SK-N-DZ (cell line): ENCODE measurements around the gene TMEM81.

Source experiments
- DNase-seq: peaks from one replicate; pipeline ENCODE4 v3.0.0-alpha.2; 2015; ENCODE audit warnings: low spot score

TMEM81 gene

GRCh38 chr1:205061227-205061626 is 23.0 kb downstream of the TMEM81 start:
- no peak for DNase-seq

DNA sequence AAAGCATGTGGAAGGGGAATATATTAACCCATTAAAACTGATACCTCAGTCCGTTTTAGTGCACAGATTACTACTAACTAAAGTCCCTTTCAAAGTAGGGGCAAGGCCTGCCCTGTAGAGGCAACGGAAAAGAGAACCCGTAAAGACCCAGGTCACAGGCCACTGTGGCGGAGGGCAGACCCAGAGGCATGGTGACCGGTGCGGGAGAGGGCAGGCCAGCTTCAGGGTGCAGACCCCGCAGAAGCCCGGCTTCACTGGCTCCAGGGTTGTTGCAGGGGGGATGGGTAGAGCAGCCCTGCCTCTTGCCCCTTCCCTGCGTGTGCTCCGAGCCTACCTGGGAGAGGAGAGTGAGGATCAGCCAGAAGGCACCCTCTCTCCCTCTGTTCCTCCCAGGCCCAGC is 23.5 kb downstream of the TMEM81 start:
- no peak for DNase-seq

- no peak for DNase-seq
These were observed 24.6 kb downstream of the TMEM81 start for GRCh38 chr1:205059660-205060059.

DNA sequence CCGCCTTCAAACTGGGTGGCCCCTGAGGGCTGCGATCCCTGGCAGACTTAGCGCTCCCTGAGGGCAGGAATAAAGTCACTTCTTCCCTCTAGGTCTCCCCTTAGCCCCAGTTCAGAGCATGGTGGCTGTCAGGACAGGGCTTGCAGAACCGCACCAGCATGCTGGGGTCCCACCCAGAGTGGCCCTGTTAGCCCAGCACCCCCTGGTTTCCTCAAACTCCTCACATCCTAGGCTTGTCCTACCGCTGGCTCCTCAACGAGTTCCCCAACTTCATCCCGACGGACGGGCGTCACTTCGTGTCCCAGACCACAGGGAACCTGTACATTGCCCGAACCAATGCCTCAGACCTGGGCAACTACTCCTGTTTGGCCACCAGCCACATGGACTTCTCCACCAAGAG is 25.4 kb downstream of the TMEM81 start:
- no peak for DNase-seq

DNA sequence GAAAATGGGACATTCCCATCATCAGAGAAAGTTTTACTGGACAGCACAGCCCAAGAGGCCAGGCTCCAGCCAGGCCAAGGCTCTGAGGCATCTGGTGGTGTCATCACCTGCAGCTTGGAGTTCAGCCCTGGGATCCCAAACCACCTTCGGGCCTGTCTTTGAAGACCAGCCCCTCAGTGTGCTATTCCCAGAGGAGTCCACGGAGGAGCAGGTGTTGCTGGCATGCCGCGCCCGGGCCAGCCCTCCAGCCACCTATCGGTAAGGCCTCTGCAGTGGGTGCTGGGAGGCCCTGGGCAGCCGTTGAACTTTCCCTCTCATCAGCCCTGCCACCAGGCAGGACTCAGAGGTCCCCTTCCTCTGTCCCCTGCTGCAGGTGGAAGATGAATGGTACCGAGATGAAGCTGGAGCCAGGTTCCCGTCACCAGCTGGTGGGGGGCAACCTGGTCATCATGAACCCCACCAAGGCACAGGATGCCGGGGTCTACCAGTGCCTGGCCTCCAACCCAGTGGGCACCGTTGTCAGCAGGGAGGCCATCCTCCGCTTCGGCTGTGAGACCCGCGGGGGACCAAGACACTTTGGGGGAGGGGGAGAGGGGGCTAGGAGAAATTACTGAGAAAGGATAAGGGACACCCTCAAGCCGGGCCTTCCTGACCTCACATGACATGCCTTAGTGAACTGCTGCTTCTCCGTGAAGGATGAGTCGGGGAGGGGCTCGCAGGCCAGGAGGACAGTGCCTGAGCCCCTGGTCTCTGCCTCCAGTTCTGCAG is 26.3 kb downstream of the TMEM81 start:
- DNase-seq, result no peak

- no peak for DNase-seq
These were observed 27.2 kb downstream of the TMEM81 start for GRCh38 chr1:205056956-205057568.

DNA sequence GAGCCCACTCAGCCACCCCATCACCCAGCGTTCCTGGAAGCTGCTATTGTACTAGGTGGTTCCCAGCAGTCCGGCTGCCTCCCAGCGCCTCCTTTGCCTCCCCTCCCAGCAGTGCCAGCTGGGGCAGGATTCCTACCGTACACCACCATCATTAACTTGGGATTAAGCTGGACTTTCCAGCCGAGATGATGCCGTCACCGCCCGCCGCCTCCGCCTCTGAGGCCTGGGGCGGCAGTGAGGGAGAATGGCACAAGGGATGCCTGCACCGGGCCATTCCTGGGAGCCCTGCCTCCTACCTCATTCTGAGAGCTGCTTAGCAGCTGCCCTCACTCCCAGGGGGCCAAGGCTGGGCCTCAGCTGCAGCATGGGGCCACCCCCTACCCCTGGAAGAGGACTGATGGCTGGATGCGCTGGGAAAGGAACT is 28.1 kb downstream of the TMEM81 start:
- DNase-seq, result no peak

DNA sequence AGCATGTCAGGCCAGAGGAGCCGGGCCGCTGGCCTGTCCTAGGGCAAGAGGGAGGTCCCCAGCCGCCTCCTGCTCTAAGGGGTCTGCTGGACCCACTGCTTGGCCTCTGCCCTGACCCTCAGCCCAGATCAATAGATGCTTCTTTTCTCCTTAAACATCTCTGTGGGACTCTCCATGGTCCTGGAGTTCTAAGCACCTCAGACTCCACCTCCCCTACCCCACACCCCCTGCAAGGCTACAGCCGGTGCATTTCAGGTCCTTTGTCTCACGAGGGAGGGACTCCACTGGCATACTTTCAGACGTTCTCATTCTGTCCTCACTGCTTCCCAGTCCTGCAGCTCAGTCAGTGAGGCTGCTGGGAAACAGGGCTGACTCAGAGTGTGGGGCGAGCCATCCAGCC is 30.2 kb downstream of the TMEM81 start:
- no peak for DNase-seq

DNA sequence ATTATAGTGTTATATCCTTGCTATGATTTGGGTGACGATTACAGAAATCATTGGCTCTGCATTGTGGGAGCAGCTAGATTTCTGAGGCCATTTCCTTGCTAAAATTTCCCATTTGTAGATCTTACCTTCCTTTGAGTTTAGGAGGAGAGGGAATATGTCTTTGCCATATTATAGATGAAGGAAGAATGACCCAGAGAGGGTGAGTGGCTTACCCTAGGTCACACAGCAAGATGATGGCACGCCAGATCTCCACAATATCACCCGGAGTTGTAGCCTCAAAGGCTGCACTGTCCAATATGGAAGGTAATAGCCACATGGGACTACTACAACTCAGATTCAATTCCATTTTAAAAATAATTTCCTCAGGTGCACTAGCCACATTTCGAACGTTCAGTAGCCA is 31.0 kb downstream of the TMEM81 start:
- DNase-seq, result no peak

- no peak for DNase-seq
These were observed 31.6 kb downstream of the TMEM81 start for GRCh38 chr1:205052690-205053089.

DNA sequence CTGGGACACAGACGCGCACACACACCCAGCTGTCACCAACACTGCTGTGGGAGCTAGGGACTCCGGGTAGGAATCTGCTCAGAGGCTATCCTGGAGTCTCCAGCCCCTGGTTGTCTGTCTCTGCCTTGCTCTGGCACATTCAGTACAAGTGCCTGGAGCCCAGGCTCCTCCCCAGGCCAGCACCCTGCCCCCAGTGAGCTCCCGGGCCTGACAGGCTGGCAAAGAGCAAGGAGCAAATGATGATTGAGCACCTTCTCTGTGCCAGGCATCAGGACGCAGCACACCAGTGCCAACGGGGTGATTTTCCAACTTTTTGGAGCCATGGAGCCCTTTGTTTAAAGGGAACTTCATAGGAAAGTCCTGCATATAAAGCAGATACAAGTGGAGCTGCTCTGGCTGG is 34.8 kb downstream of the TMEM81 start:
- no peak for DNase-seq

DNA sequence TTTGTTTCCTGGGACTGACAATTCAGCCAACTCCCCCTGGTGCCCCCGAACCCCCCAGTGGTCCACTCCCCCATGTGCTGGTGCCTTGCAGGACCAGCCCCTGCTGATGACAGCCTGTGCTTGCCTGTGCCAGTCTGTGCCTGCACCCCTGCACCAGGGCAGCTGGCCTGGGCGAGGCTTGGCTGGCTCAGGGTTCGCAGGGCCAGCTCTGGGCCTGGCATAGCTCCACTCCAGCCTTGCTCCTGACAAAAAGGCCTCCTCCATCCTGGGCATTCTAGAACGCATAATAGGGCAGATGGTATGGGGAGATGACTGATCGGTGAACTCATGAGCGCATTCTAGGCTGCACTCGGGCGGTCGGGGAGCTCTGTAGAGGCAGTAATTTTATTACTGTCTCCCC is 35.9 kb downstream of the TMEM81 start:
- DNase-seq, result no peak

DNA sequence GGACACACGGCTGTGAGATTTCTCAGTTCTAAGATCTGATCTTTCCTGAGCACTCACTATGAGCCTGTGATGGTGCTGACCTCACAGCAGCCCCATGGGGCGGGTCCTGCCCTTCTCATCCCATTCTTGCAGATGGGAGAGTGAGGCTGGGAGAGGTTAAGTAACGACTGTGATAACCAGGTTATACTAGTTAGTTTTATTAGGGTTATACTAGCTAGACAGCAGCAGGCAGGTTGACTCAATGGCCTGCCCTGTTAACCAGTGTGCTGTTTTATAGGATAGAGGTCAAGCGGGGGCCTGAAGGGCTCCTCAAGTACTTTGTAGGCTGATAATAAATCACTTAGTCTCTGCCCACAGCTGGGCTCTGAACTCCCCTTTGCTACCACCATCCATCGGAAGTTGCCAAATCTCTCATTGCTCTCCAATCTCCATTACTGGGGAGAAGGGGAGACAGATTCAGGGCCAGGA is 36.5 kb downstream of the TMEM81 start:
- DNase-seq, result no peak

GRCh38 chr1:205046870-205047269 is 37.4 kb downstream of the TMEM81 start:
- DNase-seq, result no peak

DNA sequence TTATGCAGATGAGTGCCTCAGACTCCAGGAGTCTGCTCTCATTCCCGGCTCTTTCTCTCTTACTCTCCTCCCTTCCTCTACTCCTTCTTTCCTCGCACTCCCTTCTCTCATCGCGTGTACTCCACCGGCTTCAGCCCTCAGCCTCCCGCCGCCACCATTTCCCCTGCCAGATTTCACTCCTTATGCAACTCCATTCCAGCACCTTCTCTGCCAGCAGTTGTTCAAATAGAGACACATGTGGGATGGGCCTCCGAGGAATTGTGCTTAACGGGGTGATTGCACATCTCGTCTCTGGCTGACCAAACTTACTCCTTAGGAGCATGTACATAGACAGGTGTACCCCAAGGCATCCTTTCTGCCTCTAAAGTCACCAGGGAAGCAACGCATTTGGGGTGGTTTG is 39.1 kb downstream of the TMEM81 start:
- no peak for DNase-seq

GRCh38 chr1:205044741-205045140 is 39.5 kb downstream of the TMEM81 start:
- no peak for DNase-seq

- DNase-seq, result no peak
These were observed 40.4 kb downstream of the TMEM81 start for GRCh38 chr1:205043866-205044265.

GRCh38 chr1:205042911-205043806 is 41.1 kb downstream of the TMEM81 start, which contains the start of gene CNTN2:
CNTN2 (plus strand) TSS chr1:205043212; CDS start chr1:205053186, 9,974 bp downstream.
- DNase-seq, result peak; percentile 71

DNA sequence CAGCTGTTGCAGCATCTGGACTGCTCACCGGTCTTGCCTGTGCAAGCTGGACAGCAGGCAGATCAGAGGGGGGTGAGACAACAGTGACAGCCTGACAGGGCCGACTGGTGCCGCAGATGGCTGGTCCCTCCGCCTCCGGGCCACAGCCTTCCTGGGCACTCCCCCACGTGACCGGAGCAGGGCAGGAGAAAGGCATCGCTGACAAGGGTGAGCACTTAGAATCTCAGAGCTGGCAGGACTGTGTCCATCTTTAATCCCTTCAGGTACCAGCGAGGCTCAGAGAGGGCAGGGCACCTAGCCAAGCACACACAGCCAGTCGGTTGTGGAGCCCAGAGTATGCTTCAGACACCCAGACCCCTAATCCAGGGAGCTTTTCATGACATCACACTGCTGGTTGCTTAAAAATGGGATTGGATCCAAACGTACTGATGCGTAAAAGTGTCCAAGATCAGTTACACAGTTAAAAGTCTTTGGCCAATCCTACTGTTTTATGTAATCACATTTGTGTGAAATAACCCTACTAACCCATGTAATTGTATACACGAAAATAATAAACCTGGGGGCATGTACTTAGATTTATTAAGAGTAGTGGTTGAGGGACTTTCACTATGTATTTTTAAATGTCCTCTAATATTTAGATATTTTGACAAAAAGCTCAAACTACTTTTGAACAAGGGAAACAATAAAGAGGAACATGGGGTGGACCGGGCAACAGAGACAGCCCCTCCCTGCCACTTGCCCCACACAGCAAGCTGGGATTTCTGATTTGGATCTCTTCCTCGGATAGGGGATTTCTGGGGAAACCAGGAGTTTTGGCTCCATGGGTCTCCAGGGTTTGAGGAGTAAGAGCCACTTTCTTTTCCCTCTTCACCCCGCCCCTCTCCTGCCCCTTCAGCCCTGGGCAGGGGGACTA is 42.0 kb downstream of the TMEM81 start:
- no peak for DNase-seq

DNA sequence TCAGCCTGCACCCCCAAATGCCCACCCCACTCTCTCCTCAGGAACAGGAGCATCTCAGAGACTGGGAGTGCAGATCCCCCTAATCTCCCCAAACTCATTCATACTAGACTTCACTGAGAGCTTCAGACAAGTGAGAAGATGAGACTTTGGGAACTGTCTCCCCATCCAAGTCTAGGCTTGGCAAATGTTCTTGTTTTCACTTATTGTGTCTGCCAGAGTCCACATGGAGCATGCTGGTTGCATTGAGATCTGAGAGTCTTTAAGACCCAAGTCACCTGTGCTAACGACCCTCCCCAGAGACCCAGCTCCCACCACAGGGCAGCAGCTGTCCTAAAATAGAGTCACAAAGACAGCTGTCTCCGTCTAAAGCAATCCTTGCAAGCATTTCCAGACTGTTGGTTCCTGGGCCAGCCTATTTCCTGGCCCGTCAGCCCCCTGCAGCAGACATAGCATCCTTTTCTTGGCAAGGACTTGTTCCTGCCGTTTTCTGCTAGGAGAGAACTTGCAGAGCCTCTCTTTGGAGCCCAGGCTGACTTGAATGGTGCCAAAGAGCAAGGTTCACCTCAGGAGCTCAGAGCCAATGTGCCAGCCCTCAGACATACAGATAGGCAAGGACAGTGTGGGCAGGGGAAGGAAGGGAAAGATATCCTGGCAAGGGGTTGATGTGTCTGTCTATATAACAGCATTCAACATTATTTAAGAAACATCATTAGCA is 43.1 kb downstream of the TMEM81 start:
- no peak for DNase-seq
